T-helper 1 cell treated with Interleukin-12 subunit alpha and Interleukin-12 subunit beta and Interleukin-4 antibody, amounts not matched to agents 30 μg/mL and 1 μg/mL, for 36 hours (primary cell): Measurements from ENCODE around the gene VPS18.
"Not testable (repeated sequence)": the region's sequence is repeated elsewhere in the genome, so short reads cannot be mapped to it uniquely, and the experiment has no call there.

Source experiments
- H3K27ac Mint-ChIP-seq: one replicate; pipeline ENCODE4 v1.8.0; 2021; ENCODE audit warnings: mild to moderate bottlenecking, mixed read lengths
- H3K27me3 Mint-ChIP-seq: one replicate; pipeline ENCODE4 v1.8.0; 2021; ENCODE audit warnings: low read depth, mixed read lengths
- H3K36me3 Mint-ChIP-seq: one replicate; pipeline ENCODE4 v1.8.0; 2021; ENCODE audit warnings: low read depth, mixed read lengths
- H3K4me1 Mint-ChIP-seq: one replicate; pipeline ENCODE4 v1.8.0; 2021; ENCODE audit warnings: low read depth, mixed read lengths
- H3K4me3 Mint-ChIP-seq: one replicate; pipeline ENCODE4 v1.8.0; 2021; ENCODE audit warnings: mild to moderate bottlenecking, moderate library complexity, mixed read lengths
- H3K9me3 Mint-ChIP-seq: one replicate; pipeline ENCODE4 v1.8.0; 2021; ENCODE audit warnings: mixed read lengths

Gene VPS18

GRCh38 chr15:40857601-40858341 lies 36.5 kb upstream of the VPS18 start:
- H3K4me1 Mint-ChIP-seq: peaks cover 17% of the 10 kb centered on the region
- no peaks in the 10 kb centered on the region for H3K36me3 Mint-ChIP-seq
- no peak overlapping the region for H3K4me3 Mint-ChIP-seq
- H3K27me3 Mint-ChIP-seq: peaks cover 7% of the 10 kb centered on the region
- H3K27ac Mint-ChIP-seq: no peak overlapping the region
- H3K9me3 Mint-ChIP-seq: no peaks in the 10 kb centered on the region

GRCh38 chr15:40858706-40859105 lies 35.5 kb upstream of the VPS18 start:
- Mint-ChIP-seq H3K27me3 (peaks cover 10% of the 10 kb centered on the region), H3K36me3 (no peaks in the 10 kb centered on the region), H3K27ac (no peak overlapping the region), H3K4me1 (peaks cover 17% of the 10 kb centered on the region), H3K4me3 (no peak overlapping the region), H3K9me3 (no peaks in the 10 kb centered on the region)

GRCh38 chr15:40859206-40859851 lies 34.9 kb upstream of the VPS18 start:
- Mint-ChIP-seq H3K4me3 (no peak overlapping the region), H3K36me3 (no peaks in the 10 kb centered on the region), H3K27me3 (peaks cover 10% of the 10 kb centered on the region), H3K4me1 (peaks cover 17% of the 10 kb centered on the region), H3K9me3 (no peaks in the 10 kb centered on the region), H3K27ac (peak overlapping the region; percentile 50)

GRCh38 chr15:40861147-40861546 lies 33.1 kb upstream of the VPS18 start:
- H3K27ac Mint-ChIP-seq, H3K36me3 Mint-ChIP-seq: not testable (repeated sequence)
- H3K4me1 Mint-ChIP-seq: peaks cover 17% of the 10 kb centered on the region

GRCh38 chr15:40863660-40864270 lies 30.5 kb upstream of the VPS18 start:
- no peaks in the 10 kb centered on the region for H3K9me3 Mint-ChIP-seq
- no peaks in the 10 kb centered on the region for H3K36me3 Mint-ChIP-seq
- peaks cover 7% of the 10 kb centered on the region for H3K4me1 Mint-ChIP-seq
- H3K4me3 Mint-ChIP-seq: no peak overlapping the region
- H3K27ac Mint-ChIP-seq: no peak overlapping the region
- peaks cover 10% of the 10 kb centered on the region for H3K27me3 Mint-ChIP-seq

More at GRCh38 chr15:40861147-40861546, 33.1 kb upstream of the VPS18 start:
- H3K9me3 Mint-ChIP-seq, H3K4me3 Mint-ChIP-seq, H3K27me3 Mint-ChIP-seq: not testable (repeated sequence)

- H3K4me3 Mint-ChIP-seq: no peak overlapping the region
- no peaks in the 10 kb centered on the region for H3K9me3 Mint-ChIP-seq
- peaks cover 4% of the 10 kb centered on the region for H3K4me1 Mint-ChIP-seq
- no peaks in the 10 kb centered on the region for H3K36me3 Mint-ChIP-seq
- H3K27me3 Mint-ChIP-seq: peaks cover 5% of the 10 kb centered on the region
- H3K27ac Mint-ChIP-seq: no peak overlapping the region
Observed at GRCh38 chr15:40867199-40867598, 27.1 kb upstream of the VPS18 start.

GRCh38 chr15:40869686-40870085 lies 24.6 kb upstream of the VPS18 start:
- H3K27me3 Mint-ChIP-seq: peaks cover 13% of the 10 kb centered on the region
- no peak overlapping the region for H3K27ac Mint-ChIP-seq
- H3K36me3 Mint-ChIP-seq: peaks cover 1% of the 10 kb centered on the region
- peaks cover 12% of the 10 kb centered on the region for H3K4me1 Mint-ChIP-seq
- no peaks in the 10 kb centered on the region for H3K9me3 Mint-ChIP-seq
- H3K4me3 Mint-ChIP-seq: no peak overlapping the region

GRCh38 chr15:40870716-40871115 lies 23.5 kb upstream of the VPS18 start:
- no peak overlapping the region for H3K4me3 Mint-ChIP-seq
- H3K4me1 Mint-ChIP-seq: peaks cover 12% of the 10 kb centered on the region
- peaks cover 1% of the 10 kb centered on the region for H3K36me3 Mint-ChIP-seq
- no peak overlapping the region for H3K27ac Mint-ChIP-seq
- no peaks in the 10 kb centered on the region for H3K9me3 Mint-ChIP-seq
- peaks cover 13% of the 10 kb centered on the region for H3K27me3 Mint-ChIP-seq

- no peaks in the 10 kb centered on the region for H3K9me3 Mint-ChIP-seq
- H3K4me1 Mint-ChIP-seq: peaks cover 21% of the 10 kb centered on the region
- peaks cover 13% of the 10 kb centered on the region for H3K27me3 Mint-ChIP-seq
- no peak overlapping the region for H3K27ac Mint-ChIP-seq
- peak overlapping the region; percentile 36 for H3K4me3 Mint-ChIP-seq
- peaks cover 1% of the 10 kb centered on the region for H3K36me3 Mint-ChIP-seq
Observed at GRCh38 chr15:40871749-40872617, 22.3 kb upstream of the VPS18 start.

GRCh38 chr15:40872791-40873693 lies 21.2 kb upstream of the VPS18 start:
- Mint-ChIP-seq H3K27me3 (peaks cover 13% of the 10 kb centered on the region), H3K4me1 (peaks cover 21% of the 10 kb centered on the region), H3K4me3 (peak overlapping the region; percentile 69), H3K36me3 (peaks cover 1% of the 10 kb centered on the region), H3K27ac (no peak overlapping the region), H3K9me3 (no peaks in the 10 kb centered on the region)

GRCh38 chr15:40873694-40874561 lies 20.3 kb upstream of the VPS18 start, which contains the start of gene RHOV:
Gene RHOV, minus strand, starts transcription at chr15:40874234. Its CDS starts 95 bp downstream, at chr15:40874139.
- peaks cover 26% of the 10 kb centered on the region for H3K4me1 Mint-ChIP-seq
- H3K36me3 Mint-ChIP-seq: peaks cover 1% of the 10 kb centered on the region
- peak within 1 kb of the TSS; percentile 20 for H3K27ac Mint-ChIP-seq
- peak within 1 kb of the TSS; percentile 88 for H3K4me3 Mint-ChIP-seq
- H3K9me3 Mint-ChIP-seq: no peaks in the 10 kb centered on the region
- H3K27me3 Mint-ChIP-seq: peaks cover 13% of the 10 kb centered on the region

GRCh38 chr15:40875991-40876730 lies 18.1 kb upstream of the VPS18 start:
- Mint-ChIP-seq H3K4me1 (peaks cover 28% of the 10 kb centered on the region), H3K27ac (no peak overlapping the region), H3K9me3 (no peaks in the 10 kb centered on the region), H3K4me3 (no peak overlapping the region), H3K27me3 (peaks cover 14% of the 10 kb centered on the region), H3K36me3 (peaks cover 1% of the 10 kb centered on the region)
